ENCODE data around the gene BLOC1S5. TPM values are rescaled to one million over a fixed set of nuclear protein-coding genes. Genes with fewer than 3 reads are reported as not detected.
"Not testable (repeated sequence)": the region's sequence is repeated elsewhere in the genome, so short reads cannot be mapped to it uniquely, and the experiment has no call there.

Gene BLOC1S5
- total RNA-seq, 1 donor from 2014 or later = 6.5 TPM

GRCh38 chr6:8080362-8081151 lies 16.4 kb upstream of the BLOC1S5 start:
- peak; percentile 32 for ATAC-seq

DNA sequence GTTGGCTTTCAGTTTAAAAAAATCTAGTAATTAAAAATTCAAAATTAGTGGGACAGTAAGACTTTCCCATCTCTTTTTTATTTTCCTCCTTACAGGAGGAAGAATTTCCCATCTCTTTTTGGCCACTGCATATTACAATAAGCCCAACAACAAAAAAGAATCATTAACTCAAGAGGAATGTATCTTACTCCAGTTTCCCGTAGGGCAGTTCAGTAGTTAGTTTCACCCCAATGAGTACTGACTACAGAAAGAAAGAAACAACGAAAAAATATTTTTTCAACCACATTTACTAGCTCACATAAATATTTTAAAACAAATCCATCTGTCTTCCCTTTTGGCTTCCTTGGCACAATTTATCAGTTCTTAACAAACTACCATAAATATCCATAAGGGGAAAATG lies 14.9 kb upstream of the BLOC1S5 start:
- ATAC-seq = no peak

GRCh38 chr6:8077991-8078390 lies 13.8 kb upstream of the BLOC1S5 start:
- ATAC-seq = no peak

DNA sequence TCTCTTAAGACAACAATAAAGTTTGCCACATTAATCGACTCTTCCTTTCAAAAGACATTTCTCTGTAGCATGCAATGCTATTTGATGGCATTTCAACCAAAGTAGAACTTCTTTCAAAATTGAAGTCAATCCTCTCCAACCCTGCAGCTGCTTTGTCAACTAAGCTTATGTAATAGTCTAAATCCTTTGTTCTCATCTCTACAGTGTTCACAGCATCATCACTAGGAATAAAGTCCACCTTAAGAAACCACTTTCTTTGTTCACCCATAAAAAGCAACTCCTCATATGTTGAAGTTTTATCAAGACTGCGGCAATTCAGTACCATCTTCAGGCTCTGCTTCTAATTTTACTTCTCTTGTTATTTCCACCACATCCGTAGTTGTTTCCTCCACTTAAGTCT lies 11.5 kb upstream of the BLOC1S5 start:
- no peak for ATAC-seq

DNA sequence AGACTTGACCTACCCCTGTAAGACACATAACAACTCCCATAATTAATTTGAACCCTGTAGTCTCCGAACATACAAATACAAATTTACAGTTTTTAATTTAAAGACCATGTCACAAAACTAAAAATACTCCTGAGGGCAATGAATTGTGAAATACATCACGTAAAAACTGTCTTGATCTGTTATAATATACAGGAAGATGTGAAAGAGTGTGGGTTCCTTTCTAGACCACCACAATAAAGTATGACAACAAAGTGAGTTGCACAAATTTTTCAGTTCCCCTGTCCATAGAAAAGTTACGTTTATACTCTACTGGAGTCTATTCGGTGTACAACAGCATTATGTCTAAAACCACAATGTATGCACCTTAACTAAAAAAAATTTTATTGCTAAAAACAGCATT lies 11.0 kb upstream of the BLOC1S5 start:
- ATAC-seq = no peak

- no peak for ATAC-seq
Measured at GRCh38 chr6:8074213-8074612, 10.0 kb upstream of the BLOC1S5 start.

- ATAC-seq = no peak
Measured at GRCh38 chr6:8073758-8074157, 9.6 kb upstream of the BLOC1S5 start.

- no peak for ATAC-seq
Measured at GRCh38 chr6:8070718-8071117, 6.5 kb upstream of the BLOC1S5 start.

DNA sequence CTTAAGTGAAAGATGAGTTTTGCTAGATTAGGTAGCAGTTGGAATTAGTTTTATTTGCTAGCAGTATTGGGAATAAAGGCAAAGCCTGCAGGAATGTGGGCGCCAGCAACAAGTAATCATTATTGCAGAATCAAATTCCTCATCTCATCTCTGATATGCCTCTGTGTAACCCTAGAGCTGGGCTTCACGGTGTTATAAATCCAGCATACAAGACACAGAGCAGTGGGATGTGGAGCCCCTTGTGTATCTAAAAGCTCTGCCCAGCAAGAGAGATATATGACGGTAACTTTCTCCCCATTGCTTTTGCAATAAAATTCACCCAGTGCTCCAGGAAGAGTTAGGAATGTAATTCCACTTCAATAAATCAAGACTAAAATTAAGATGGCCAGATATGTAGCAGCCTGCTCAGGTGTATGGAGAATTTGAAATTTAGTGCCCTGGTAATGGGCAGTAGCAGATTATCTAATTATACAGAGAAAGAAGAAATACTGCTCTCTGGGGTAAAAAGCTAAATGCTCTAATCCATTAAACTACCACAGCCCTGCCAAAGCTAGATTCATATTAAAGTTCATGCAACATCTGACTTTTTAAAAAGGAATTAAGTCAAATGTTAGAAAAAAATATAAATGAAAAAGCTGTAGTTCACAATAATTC lies 5.6 kb upstream of the BLOC1S5 start:
- no peak for ATAC-seq

DNA sequence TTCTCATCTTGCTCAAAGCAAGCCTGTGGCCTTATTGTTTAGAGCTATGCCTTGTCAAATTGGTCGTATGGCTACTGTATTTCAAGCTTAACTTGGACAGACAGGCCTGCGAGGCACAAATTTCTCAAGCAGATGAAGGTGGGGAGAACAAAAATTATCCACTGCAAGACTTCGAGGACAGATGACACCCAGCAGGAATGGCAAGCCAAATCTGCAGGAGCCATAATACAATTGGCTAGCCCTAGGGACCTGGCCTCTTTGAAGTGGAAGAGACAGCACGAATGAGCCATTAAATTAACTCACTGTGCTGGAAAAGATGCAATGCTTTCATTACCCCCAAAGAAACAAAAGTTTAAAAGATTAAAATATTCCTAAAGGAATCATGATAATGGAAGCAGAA lies 5.0 kb upstream of the BLOC1S5 start:
- ATAC-seq = no peak

- ATAC-seq = no peak
Measured at GRCh38 chr6:8066108-8066507, 1.9 kb upstream of the BLOC1S5 start.

DNA sequence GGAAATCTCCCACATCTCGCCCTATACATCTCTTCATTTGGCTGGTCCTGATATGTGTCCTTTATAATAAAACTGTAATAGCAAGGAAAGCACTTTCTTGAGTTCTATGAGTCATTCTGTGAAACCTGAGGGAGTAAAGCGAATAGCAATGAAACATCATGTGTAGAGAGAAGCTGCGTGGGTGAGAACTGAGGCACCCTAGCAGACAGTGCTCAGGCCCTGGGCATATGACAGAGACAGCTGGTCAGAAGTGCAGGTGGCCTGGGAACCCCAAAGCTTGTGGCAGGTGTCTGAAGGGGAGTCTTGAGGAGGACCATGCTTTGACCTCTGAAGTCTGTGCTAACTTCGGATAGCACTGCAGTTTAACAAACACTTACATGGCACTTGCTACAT lies 1.3 kb upstream of the BLOC1S5 start:
- no peak for ATAC-seq

GRCh38 chr6:8064638-8065518 lies 689 bp upstream of the BLOC1S5 start:
- ATAC-seq = peak; percentile 2

- no peak for ATAC-seq
Measured at GRCh38 chr6:8061736-8062135, 2.5 kb downstream of the BLOC1S5 start.

GRCh38 chr6:8060346-8060745 lies 3.8 kb downstream of the BLOC1S5 start:
- no peak for ATAC-seq

GRCh38 chr6:8059129-8059528 lies 5.1 kb downstream of the BLOC1S5 start:
- no peak for ATAC-seq

DNA sequence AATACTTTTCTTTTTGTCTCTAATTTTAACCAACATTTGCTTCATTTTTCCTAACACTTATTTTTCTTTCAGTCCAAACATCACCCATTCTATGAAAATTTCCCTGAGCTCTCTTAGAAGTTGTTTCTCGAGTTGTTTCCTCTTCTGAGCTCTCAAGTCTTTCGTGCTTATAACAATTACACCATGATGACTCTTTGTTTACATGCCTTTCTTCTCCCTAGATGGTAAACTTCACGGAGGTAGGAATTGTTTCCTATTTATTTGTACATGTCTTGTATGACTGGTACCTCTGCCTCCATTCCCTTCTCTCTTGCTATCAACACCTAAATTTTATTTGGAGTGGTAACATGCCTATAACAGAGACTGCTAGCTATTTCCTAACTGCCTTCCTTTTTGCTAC lies 6.4 kb downstream of the BLOC1S5 start:
- no peak for ATAC-seq

GRCh38 chr6:8057263-8057662 lies 6.9 kb downstream of the BLOC1S5 start:
- ATAC-seq = no peak

GRCh38 chr6:8054276-8054675 lies 9.9 kb downstream of the BLOC1S5 start:
- ATAC-seq = no peak

DNA sequence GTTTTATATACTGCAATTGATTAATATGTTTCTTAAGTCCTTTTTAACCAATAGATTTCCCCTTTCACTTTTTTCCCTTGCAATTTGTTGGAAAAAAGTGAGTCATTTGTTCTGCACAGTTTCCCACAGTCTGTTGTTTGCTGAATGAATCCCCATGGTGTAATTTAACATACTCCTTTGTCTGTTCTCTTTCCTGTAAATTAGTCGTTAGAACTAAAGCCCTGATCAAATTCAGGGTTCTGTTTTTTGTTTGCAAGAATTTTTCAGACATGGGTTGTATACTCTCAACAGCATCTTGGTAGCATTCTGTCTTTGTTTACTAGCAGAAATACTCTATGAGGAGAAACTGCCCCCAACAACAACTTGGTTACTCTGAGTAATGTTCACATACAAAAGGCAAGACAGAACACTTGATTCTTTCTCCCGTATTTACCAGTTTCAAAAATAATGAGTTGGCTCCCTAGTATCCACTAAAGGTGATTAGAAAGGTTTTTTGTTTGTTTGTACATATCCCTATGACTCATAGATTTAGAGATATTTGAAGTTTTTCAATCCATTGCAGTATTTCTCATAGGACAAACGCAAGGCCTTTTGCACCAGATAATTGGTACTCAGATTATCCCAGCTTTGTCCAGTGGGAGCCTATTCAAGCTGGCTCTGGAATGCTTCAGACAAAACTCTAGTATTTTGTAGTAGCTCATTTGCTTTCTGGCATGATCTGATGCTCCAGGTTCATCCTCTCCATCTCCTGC lies 16.5 kb downstream of the BLOC1S5 start:
- no peak for ATAC-seq

DNA sequence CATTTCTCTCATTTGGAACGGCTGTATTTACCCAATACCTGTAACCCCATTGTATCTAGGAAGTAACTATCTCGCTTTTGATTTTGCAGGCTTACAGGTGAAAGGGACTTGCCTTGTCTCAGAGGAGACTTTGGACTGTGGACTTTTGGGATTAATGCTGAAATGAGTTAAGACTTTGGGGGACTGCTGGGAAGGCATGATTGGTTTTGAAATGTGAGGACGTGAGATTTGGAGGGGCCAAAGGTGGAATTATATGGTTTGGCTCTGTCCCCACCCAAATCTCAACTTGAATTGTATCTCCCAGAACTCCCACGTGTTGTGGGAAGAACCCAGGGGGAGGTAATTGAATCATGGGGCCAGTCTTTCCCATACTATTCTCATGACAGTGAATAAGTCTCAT lies 18.4 kb downstream of the BLOC1S5 start:
- not testable (repeated sequence) for ATAC-seq

GRCh38 chr6:8043221-8043620 lies 21.0 kb downstream of the BLOC1S5 start:
- no peak for ATAC-seq
